DMS79 (cell line): ENCODE measurements around the gene SLC46A2.

Source experiments
- DNase-seq: peaks from one replicate; lab custom pipeline; 2025; lab: John Stamatoyannopoulos, UW

The SLC46A2 gene

GRCh38 chr9:112890106-112891081 lies at the start of gene SLC46A2:
TSS of gene SLC46A2 (minus strand) at chr9:112890876. CDS start at chr9:112890681, 195 bp downstream.
- DNase-seq = no peak

- DNase-seq = no peak
These were observed 48.7 kb upstream of the SLC46A2 start for GRCh38 chr9:112939418-112939817.

- DNase-seq = no peak
These were observed 43.0 kb upstream of the SLC46A2 start for GRCh38 chr9:112933696-112934095.

GRCh38 chr9:112925058-112925641 lies 34.5 kb upstream of the SLC46A2 start:
- peak; percentile 22 for DNase-seq

GRCh38 chr9:112921549-112921948 lies 30.9 kb upstream of the SLC46A2 start:
- DNase-seq = no peak

- DNase-seq = no peak
These were observed 27.3 kb upstream of the SLC46A2 start for GRCh38 chr9:112917987-112918362.

GRCh38 chr9:112917047-112917986 lies 26.6 kb upstream of the SLC46A2 start:
- DNase-seq = no peak

- no peak for DNase-seq
These were observed 23.8 kb upstream of the SLC46A2 start for GRCh38 chr9:112914524-112914923.

- DNase-seq = no peak
These were observed 22.6 kb upstream of the SLC46A2 start for GRCh38 chr9:112913326-112913725.

- DNase-seq = no peak
These were observed 22.0 kb upstream of the SLC46A2 start for GRCh38 chr9:112912636-112913035.

GRCh38 chr9:112911736-112912135 lies 21.1 kb upstream of the SLC46A2 start:
- no peak for DNase-seq

GRCh38 chr9:112905084-112905483 lies 14.4 kb upstream of the SLC46A2 start:
- no peak for DNase-seq

- DNase-seq = no peak
These were observed 10.2 kb upstream of the SLC46A2 start for GRCh38 chr9:112900901-112901300.

- DNase-seq = no peak
These were observed 9.8 kb upstream of the SLC46A2 start for GRCh38 chr9:112900488-112900887.

- DNase-seq = peak; percentile 15
These were observed 8.2 kb upstream of the SLC46A2 start for GRCh38 chr9:112898872-112899311.

GRCh38 chr9:112896131-112896530 lies 5.5 kb upstream of the SLC46A2 start:
- DNase-seq = no peak

GRCh38 chr9:112894699-112895098 lies 4.0 kb upstream of the SLC46A2 start:
- DNase-seq = no peak

GRCh38 chr9:112894041-112894440 lies 3.4 kb upstream of the SLC46A2 start:
- no peak for DNase-seq

- DNase-seq = no peak
These were observed 2.3 kb upstream of the SLC46A2 start for GRCh38 chr9:112892981-112893380.

GRCh38 chr9:112891521-112891920 lies 845 bp upstream of the SLC46A2 start:
- DNase-seq = no peak

GRCh38 chr9:112887381-112887780 lies 3.3 kb downstream of the SLC46A2 start:
- no peak for DNase-seq

- no peak for DNase-seq
These were observed 4.3 kb downstream of the SLC46A2 start for GRCh38 chr9:112886351-112886750.
